Measurements from ENCODE around the gene ARSB. TPM values are rescaled to one million over a fixed set of nuclear protein-coding genes. Genes with fewer than 3 reads are reported as not detected.
"Not testable (repeated sequence)": the region's sequence is repeated elsewhere in the genome, so short reads cannot be mapped to it uniquely, and the experiment has no call there.

ARSB gene
- total RNA-seq, 2 experiments from 2014 or later, result 7.6 to 8.0 TPM

- no peak overlapping the region for H3K4me3 Mint-ChIP-seq
- CTCF ChIA-PET, result interaction anchor here (0.7 kb wide), 1 partner anchor 12 kb away, joined by 3 read pairs; no protein-coding TSS in a partner anchor
- DNase-seq (no peak), ATAC-seq (no peak)
- H3K4me1 Mint-ChIP-seq, result peaks cover 5% of the 10 kb centered on the region
- H3K27me3 Mint-ChIP-seq, result peaks cover 5% of the 10 kb centered on the region
- H3K27ac Mint-ChIP-seq, result no peak overlapping the region
- H3K36me3 Mint-ChIP-seq (ENCODE audit: low read depth), result no peaks in the 10 kb centered on the region
- no peaks in the 10 kb centered on the region for H3K9me3 Mint-ChIP-seq (ENCODE audit: low read depth)
- POLR2A ChIA-PET, result interaction anchor here (0.6 kb wide), 1 partner anchor 10 kb away, joined by 3 read pairs; no protein-coding TSS in a partner anchor
- intact Hi-C loops (cut with DNase I, micrococcal nuclease), result no loop called here
Observed at GRCh38 chr5:78995521-78996007, 10.5 kb upstream of the ARSB start.

- DNase-seq (no peak), ATAC-seq (peak; percentile 57)
- no peak overlapping the region for H3K4me3 Mint-ChIP-seq
- H3K27ac Mint-ChIP-seq, result no peak overlapping the region
- ChIA-PET CTCF (interaction anchor here (2.1 kb wide), 1 partner anchor 32 kb away, joined by 8 read pairs; no protein-coding TSS in a partner anchor), POLR2A (no interaction called here)
- peaks cover 7% of the 10 kb centered on the region for H3K4me1 Mint-ChIP-seq
- no peaks in the 10 kb centered on the region for H3K9me3 Mint-ChIP-seq (ENCODE audit: low read depth)
- intact Hi-C loops (cut with DNase I, micrococcal nuclease), result no loop called here
- H3K27me3 Mint-ChIP-seq, result no peaks in the 10 kb centered on the region
- H3K36me3 Mint-ChIP-seq (ENCODE audit: low read depth), result no peaks in the 10 kb centered on the region
Observed at GRCh38 chr5:78993165-78993564, 8.1 kb upstream of the ARSB start.

- Mint-ChIP-seq H3K4me3 (no peak overlapping the region), H3K27ac (no peak overlapping the region), H3K27me3 (no peaks in the 10 kb centered on the region), H3K4me1 (peaks cover 7% of the 10 kb centered on the region), H3K36me3 (ENCODE audit: low read depth) (no peaks in the 10 kb centered on the region), H3K9me3 (ENCODE audit: low read depth) (no peaks in the 10 kb centered on the region)
- ChIA-PET CTCF (no interaction called here), POLR2A (interaction anchor here (0.7 kb wide), 1 partner anchor 28 kb away, joined by 4 read pairs; no protein-coding TSS in a partner anchor)
- ATAC-seq (no peak), DNase-seq (no peak)
- intact Hi-C loops (cut with DNase I, micrococcal nuclease), result no loop called here
Observed at GRCh38 chr5:78992146-78992545, 7.0 kb upstream of the ARSB start.

GRCh38 chr5:78989080-78989479 lies 4.0 kb upstream of the ARSB start:
- intact Hi-C loops (cut with DNase I, micrococcal nuclease), result loop anchor here (5.0 to 10.0 kb wide), 4 partner anchors 248 to 1614 kb away; partner anchors contain the start of genes JMY (in 1 of the 2), MTX3 (in 1 of the 2) and TBCA (in 1 of the 2)

GRCh38 chr5:78985725-78986223 lies 664 bp upstream of the ARSB start:
- ATAC-seq, result peak; percentile 76
- peaks cover 32% of the 10 kb centered on the region for H3K4me1 Mint-ChIP-seq
- peak; percentile 78 for DNase-seq
- H3K27ac Mint-ChIP-seq, result peak overlapping the region; percentile 95
- no peaks in the 10 kb centered on the region for H3K27me3 Mint-ChIP-seq
- ChIA-PET CTCF (interaction anchor here (0.6 to 2.2 kb wide), 6 partner anchors 11 to 751 kb away, joined by 3 to 4 read pairs (median 3); no protein-coding TSS in a partner anchor), POLR2A (interaction anchor here (0.6 to 0.7 kb wide), 4 partner anchors 10 to 1167 kb away, joined by 3 to 7 read pairs (median 4); no protein-coding TSS in a partner anchor)
- intact Hi-C loops (cut with DNase I, micrococcal nuclease), result loop anchor here (1.0 to 10.0 kb wide), 8 partner anchors 251 to 1611 kb away; partner anchors contain the start of genes HOMER1 (in 2 of the 2), JMY (in 2 of the 2), MTX3 (in 1 of the 2) and TBCA (in 1 of the 2)
- no peaks in the 10 kb centered on the region for H3K9me3 Mint-ChIP-seq (ENCODE audit: low read depth)
- H3K36me3 Mint-ChIP-seq (ENCODE audit: low read depth), result no peaks in the 10 kb centered on the region
- H3K4me3 Mint-ChIP-seq, result peak overlapping the region; percentile 77

More at GRCh38 chr5:78989080-78989479, 4.0 kb upstream of the ARSB start:
- ATAC-seq (no peak), DNase-seq (no peak)
- Mint-ChIP-seq H3K9me3 (ENCODE audit: low read depth) (no peaks in the 10 kb centered on the region), H3K36me3 (ENCODE audit: low read depth) (no peaks in the 10 kb centered on the region), H3K27me3 (no peaks in the 10 kb centered on the region), H3K4me1 (peaks cover 20% of the 10 kb centered on the region), H3K27ac (no peak overlapping the region), H3K4me3 (no peak overlapping the region)
- ChIA-PET POLR2A (no interaction called here), CTCF (interaction anchor here (0.6 to 1.8 kb wide), 3 partner anchors 36 to 1142 kb away, joined by 3 to 7 read pairs (median 4); no protein-coding TSS in a partner anchor)

- Mint-ChIP-seq H3K4me1 (peaks cover 40% of the 10 kb centered on the region), H3K9me3 (ENCODE audit: low read depth) (no peaks in the 10 kb centered on the region), H3K36me3 (ENCODE audit: low read depth) (no peaks in the 10 kb centered on the region), H3K27me3 (no peaks in the 10 kb centered on the region), H3K4me3 (peak overlapping the region; percentile 82), H3K27ac (peak overlapping the region; percentile 88)
- POLR2A ChIA-PET, result no interaction called here
- CTCF ChIA-PET, result interaction anchor here (1.1 to 2.2 kb wide), 5 partner anchors 12 to 149 kb away, joined by 3 to 7 read pairs (median 4); no protein-coding TSS in a partner anchor
- intact Hi-C loops (cut with DNase I, micrococcal nuclease), result loop anchor here (1.0 to 10.0 kb wide), 11 partner anchors 252 to 1954 kb away; partner anchors contain the start of genes HOMER1 (in 2 of the 2), JMY (in 2 of the 2), AGGF1 (in 1 of the 2) and AP3B1 (in 1 of the 2)
- DNase-seq, result peak; percentile 86
- peak; percentile 72 for ATAC-seq
Observed at GRCh38 chr5:78984439-78985115, 533 bp downstream of the ARSB start.

- DNase-seq, result no peak
- peaks cover 47% of the 10 kb centered on the region for H3K4me1 Mint-ChIP-seq
- no peaks in the 10 kb centered on the region for H3K27me3 Mint-ChIP-seq
- H3K36me3 Mint-ChIP-seq (ENCODE audit: low read depth), result no peaks in the 10 kb centered on the region
- H3K27ac Mint-ChIP-seq, result peak overlapping the region; percentile 88
- H3K4me3 Mint-ChIP-seq, result peak overlapping the region; percentile 82
- POLR2A ChIA-PET, result interaction anchor here (0.8 kb wide), 1 partner anchor 1007 kb away, joined by 3 read pairs; no protein-coding TSS in a partner anchor
- no peak for ATAC-seq
- H3K9me3 Mint-ChIP-seq (ENCODE audit: low read depth), result no peaks in the 10 kb centered on the region
- CTCF ChIA-PET, result interaction anchor here (1.1 to 2.2 kb wide), 4 partner anchors 12 to 150 kb away, joined by 3 to 7 read pairs (median 5); no protein-coding TSS in a partner anchor
- intact Hi-C loops (cut with DNase I, micrococcal nuclease), result loop anchor here (1.0 to 10.0 kb wide), 9 partner anchors 41 to 1954 kb away; partner anchors contain the start of genes AGGF1 (in 1 of the 2), AP3B1 (in 1 of the 2), HOMER1 (in 1 of the 2) and MTX3 (in 1 of the 2)
Observed at GRCh38 chr5:78983601-78984438, 1.3 kb downstream of the ARSB start.

GRCh38 chr5:78983194-78983593 lies 1.9 kb downstream of the ARSB start:
- peaks cover 46% of the 10 kb centered on the region for H3K4me1 Mint-ChIP-seq
- POLR2A ChIA-PET, result interaction anchor here (0.8 kb wide), 1 partner anchor 1007 kb away, joined by 3 read pairs; no protein-coding TSS in a partner anchor
- CTCF ChIA-PET, result interaction anchor here (1.1 to 1.4 kb wide), 3 partner anchors 13 to 150 kb away, joined by 3 to 7 read pairs (median 3); no protein-coding TSS in a partner anchor
- not testable (repeated sequence) for DNase-seq; ATAC-seq; H3K27me3 Mint-ChIP-seq; H3K36me3 Mint-ChIP-seq (ENCODE audit: low read depth); H3K9me3 Mint-ChIP-seq (ENCODE audit: low read depth)
- peak overlapping the region; percentile 82 for H3K4me3 Mint-ChIP-seq
- intact Hi-C loops (cut with DNase I, micrococcal nuclease), result loop anchor here in 1 of 2 experiments (2.0 to 10.0 kb wide), 4 partner anchors 42 to 1608 kb away; partner anchors contain the start of genes MTX3 and TBCA
- peak overlapping the region; percentile 88 for H3K27ac Mint-ChIP-seq

GRCh38 chr5:78979909-78980308 lies 5.2 kb downstream of the ARSB start:
- intact Hi-C loops (cut with DNase I, micrococcal nuclease), result loop anchor here in 1 of 2 experiments (10.0 kb wide), 3 partner anchors 1015 to 1605 kb away; partner anchors contain the start of genes MTX3 and TBCA
- Mint-ChIP-seq H3K36me3 (ENCODE audit: low read depth) (no peaks in the 10 kb centered on the region), H3K9me3 (ENCODE audit: low read depth) (no peaks in the 10 kb centered on the region), H3K27ac (no peak overlapping the region), H3K4me1 (peaks cover 34% of the 10 kb centered on the region), H3K27me3 (no peaks in the 10 kb centered on the region), H3K4me3 (no peak overlapping the region)
- ChIA-PET POLR2A (no interaction called here), CTCF (no interaction called here)
- DNase-seq (no peak), ATAC-seq (no peak)

GRCh38 chr5:78979117-78979742 lies 5.9 kb downstream of the ARSB start:
- H3K4me1 Mint-ChIP-seq, result peaks cover 34% of the 10 kb centered on the region
- ChIA-PET CTCF (no interaction called here), POLR2A (no interaction called here)
- peak; percentile 8 for DNase-seq
- no peaks in the 10 kb centered on the region for H3K27me3 Mint-ChIP-seq
- intact Hi-C loops (cut with DNase I, micrococcal nuclease), result no loop called here
- ATAC-seq, result no peak
- no peaks in the 10 kb centered on the region for H3K9me3 Mint-ChIP-seq (ENCODE audit: low read depth)
- no peak overlapping the region for H3K4me3 Mint-ChIP-seq
- no peak overlapping the region for H3K27ac Mint-ChIP-seq
- H3K36me3 Mint-ChIP-seq (ENCODE audit: low read depth), result no peaks in the 10 kb centered on the region

Measured in activated CD4-positive, alpha-beta T cell treated with anti-CD3 and anti-CD28 coated beads for 36 hours (primary cell).